HepG2 (cell line): ENCODE results near the gene COQ9. TPM values are rescaled to one million over a fixed set of nuclear protein-coding genes. Genes with fewer than 3 reads are reported as not detected.

ENCODE experiments used
- BRD4 ChIP-seq: sonication (generic); formaldehyde crosslinking; IDR thresholded peaks from 2 replicates; pipeline ENCODE4 v1.4.0; 2020; ENCODE audit warnings: missing genetic modification reagents
- EED ChIP-seq: sonication (generic); formaldehyde crosslinking; IDR thresholded peaks from 2 replicates; pipeline ENCODE4 v1.5.0; 2020; ENCODE audit warnings: mild to moderate bottlenecking, missing genetic modification reagents
- FOXO1 ChIP-seq: sonication (generic); formaldehyde crosslinking; IDR thresholded peaks from 2 replicates; pipeline ENCODE4 v1.4.0; 2020; ENCODE audit warnings: missing genetic modification reagents
- NBN ChIP-seq: fragments of 450-650 bp; conservative IDR thresholded peaks from 2 replicates; pipeline ENCODE4 v1.6.1; 2017
- NRL ChIP-seq: sonication (generic); formaldehyde crosslinking; IDR thresholded peaks from 2 replicates; pipeline ENCODE4 v1.5.0; 2020; ENCODE audit warnings: missing genetic modification reagents, mild to moderate bottlenecking, moderate library complexity, borderline replicate concordance
- PCBP1 ChIP-seq: fragments of 200-400 bp; formaldehyde crosslinking; IDR thresholded peaks from 2 replicates; pipeline ENCODE4 v1.6.1; 2017; ENCODE audit warnings: mild to moderate bottlenecking, low read depth, low read length, borderline replicate concordance
- POLR2AphosphoS2 ChIP-seq: IDR thresholded peaks from 2 replicates; pipeline ENCODE4 v1.6.1; 2011; ENCODE audit warnings: low read depth, low read length, improper control_type of control experiment
- SOX13 ChIP-seq, 3 experiments: fragments of 450-650 bp in 1 of 3; sonication (generic) in 1 of 3; formaldehyde crosslinking in 1 of 3; IDR thresholded peaks in 2 of 3; conservative IDR thresholded peaks in 1 of 3; 2 replicates each; pipeline versions ENCODE4 v1.5.0 to v1.6.1; 2016 to 2020; ENCODE audit warnings: antibody characterized with exemption in 1 of 3, mild to moderate bottlenecking in 1 of 3, missing compliant biosample characterization in 1 of 3, missing genetic modification reagents in 1 of 3, moderate library complexity in 1 of 3
- SRSF1 ChIP-seq: fragments of 200-400 bp; formaldehyde crosslinking; optimal IDR thresholded peaks from 2 replicates; pipeline ENCODE3; 2017; ENCODE audit warnings: mild to moderate bottlenecking, low read depth, low read length, moderate library complexity
- ZBTB1 ChIP-seq: sonication (generic); formaldehyde crosslinking; IDR thresholded peaks from 2 replicates; pipeline ENCODE4 v1.4.0; 2020; ENCODE audit warnings: missing genetic modification reagents, borderline replicate concordance
- ZBTB21 ChIP-seq: sonication (generic); formaldehyde crosslinking; IDR thresholded peaks from 2 replicates; pipeline ENCODE4 v1.4.0; 2020; ENCODE audit warnings: missing genetic modification reagents
- ZBTB38 ChIP-seq: sonication (generic); formaldehyde crosslinking; IDR thresholded peaks from 2 replicates; pipeline ENCODE4 v1.5.1; 2020; ENCODE audit warnings: mild to moderate bottlenecking, missing genetic modification reagents
- ZFP1 ChIP-seq: IDR thresholded peaks from 2 replicates; pipeline ENCODE4 v1.6.1; 2016
- ZNF138 ChIP-seq: sonication (generic); formaldehyde crosslinking; IDR thresholded peaks from 2 replicates; pipeline ENCODE4 v1.5.0; 2020; ENCODE audit warnings: mild to moderate bottlenecking, low read depth, missing genetic modification reagents
- ZNF234 ChIP-seq: sonication (generic); formaldehyde crosslinking; conservative IDR thresholded peaks from 2 replicates; pipeline ENCODE4 v1.5.1; 2020; ENCODE audit warnings: mild to moderate bottlenecking, missing genetic modification reagents
- ZNF598 ChIP-seq: sonication (generic); formaldehyde crosslinking; IDR thresholded peaks from 2 replicates; pipeline ENCODE4 v1.5.1; 2020; ENCODE audit warnings: mild to moderate bottlenecking, missing genetic modification reagents, borderline replicate concordance
- ZNF607 ChIP-seq: sonication (generic); formaldehyde crosslinking; IDR thresholded peaks from 2 replicates; pipeline ENCODE4 v1.5.1; 2020; ENCODE audit warnings: missing genetic modification reagents, mild to moderate bottlenecking, borderline replicate concordance
- ZNF652 ChIP-seq: IDR thresholded peaks from 2 replicates; pipeline ENCODE4 v1.6.1; 2016; ENCODE audit warnings: low read depth, borderline replicate concordance
- ZNF670 ChIP-seq: sonication (generic); formaldehyde crosslinking; IDR thresholded peaks from 2 replicates; pipeline ENCODE4 v1.8.0; 2022; ENCODE audit warnings: mild to moderate bottlenecking, missing genetic modification reagents, borderline replicate concordance
- polyA plus RNA-seq, 8 experiments: library from polyadenylated mRNA; depleted of rRNA in 3 of 8; stranded (reverse) in 7 of 8; unstranded in 1 of 8; fragments of >200 nt; fragmentation: Illumina TruSeq in 4 of 8; extraction: Trizol in 4 of 8; gene quantifications; 2 replicates each; pipeline versions ENCODE4 v1.2.1 to v1.2.3, GENCODE V29; 2011 to 2016; ENCODE audit warnings: low read depth in 4 of 8, missing spikeins in 1 of 8, mixed read lengths in 1 of 8; ENCODE audit not compliant: insufficient read depth in 1 of 8
- total RNA-seq, 5 experiments: library from RNA; depleted of rRNA; stranded (reverse); fragments of >200 nt; fragmentation: Illumina TruSeq; extraction: Trizol; gene quantifications; 2 replicates each; pipeline ENCODE4 v1.2.3, GENCODE V29; 2016; ENCODE audit warnings: low read depth in 1 of 5
- TF ChIP-seq, protein P1 (sequence below): sonication (generic); formaldehyde crosslinking; IDR thresholded peaks from 2 replicates; pipeline ENCODE4 v1.8.1; 2023; ENCODE audit warnings: missing genetic modification reagents, mild to moderate bottlenecking, borderline replicate concordance
- TF ChIP-seq, protein P2 (sequence below): sonication (generic); formaldehyde crosslinking; conservative IDR thresholded peaks from 2 replicates; pipeline ENCODE4 v1.4.0; 2020; ENCODE audit warnings: missing genetic modification reagents
- TF ChIP-seq, protein P3 (sequence below): sonication (generic); formaldehyde crosslinking; IDR thresholded peaks from 2 replicates; pipeline ENCODE4 v1.5.0; 2020; ENCODE audit warnings: missing genetic modification reagents, mild to moderate bottlenecking, borderline replicate concordance
- TF ChIP-seq, protein P4 (sequence below): sonication (generic); formaldehyde crosslinking; IDR thresholded peaks from 2 replicates; pipeline ENCODE4 v1.5.0; 2020; ENCODE audit warnings: mild to moderate bottlenecking, missing genetic modification reagents, borderline replicate concordance
- TF ChIP-seq, protein P5 (sequence below): sonication (generic); formaldehyde crosslinking; IDR thresholded peaks from 2 replicates; pipeline ENCODE4 v1.8.1; 2023; ENCODE audit warnings: mild to moderate bottlenecking, missing genetic modification reagents

The COQ9 gene
- total and polyA plus RNA-seq, 2 of the 13 experiments (the other 11 are each of a cell fraction or from before 2014, with no cell fraction given): 57.5 to 108 TPM

DNA sequence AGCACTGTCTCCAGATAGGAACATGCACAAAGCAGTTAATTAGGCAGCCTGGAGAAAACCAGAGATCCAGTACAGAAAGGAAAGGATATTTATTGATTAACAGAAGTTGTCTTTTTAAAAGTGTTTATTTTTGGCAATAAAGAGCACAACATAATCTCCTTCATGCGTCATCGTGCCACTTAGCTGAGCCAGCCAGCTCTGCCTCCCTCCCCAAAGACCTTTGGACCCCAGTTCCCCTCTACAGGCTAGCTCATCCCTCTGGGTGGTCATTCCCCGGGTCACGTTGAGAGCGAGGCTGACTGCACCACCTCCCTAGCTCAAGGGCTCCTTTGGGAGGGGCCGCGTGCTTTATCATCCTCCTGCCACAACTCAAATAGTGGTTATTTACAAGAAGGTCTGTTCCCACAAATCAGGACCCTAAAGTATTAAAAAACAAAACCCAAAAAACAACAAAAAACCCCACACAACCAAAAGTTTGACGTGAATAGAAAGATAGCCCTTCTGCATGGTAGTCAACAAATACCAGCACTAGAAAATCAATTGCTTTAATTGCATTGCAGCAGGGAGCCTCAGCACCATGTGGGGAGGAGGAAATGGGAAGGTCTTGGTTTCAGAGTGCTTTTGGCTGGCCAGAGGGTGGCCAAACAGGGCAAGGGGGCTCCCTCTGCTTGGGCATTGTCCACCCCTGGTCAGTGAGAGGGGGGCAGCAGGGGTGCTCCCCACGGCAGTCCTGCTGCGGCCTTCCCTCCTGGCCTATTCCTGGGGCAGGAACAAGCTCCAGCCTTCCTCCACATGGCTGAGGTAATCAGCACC lies 24.8 kb downstream of the COQ9 start (continued):
- TF ChIP-seq PCBP1 (no peak), ZBTB1 (CRISPR knock-in tag) (no peak), ZNF138 (CRISPR knock-in tag) (no peak), EED (no peak), BRD4 (CRISPR knock-in tag) (no peak), FOXO1 (CRISPR knock-in tag) (no peak; the same call in 1 of the 2 replicates), ZNF652 (CRISPR knock-in tag) (peak; percentile 58; the same call in 1 of the 2 replicates), ZNF598 (CRISPR knock-in tag) (peak; percentile 67), NBN (no peak), ZNF670 (CRISPR knock-in tag) (no peak), ZNF607 (CRISPR knock-in tag) (0 out of 2 replicates have a peak, but pooled peaks have one; percentile 69), ZBTB21 (CRISPR knock-in tag) (peak; percentile 75; the same call in 1 of the 2 replicates), NRL (peak; percentile 19), ZFP1 (no peak), ZBTB38 (CRISPR knock-in tag) (no peak; the same call in 1 of the 2 replicates), SOX13 (IDR thresholded peaks at IDR 0.05) (no peak), SOX13 (CRISPR knock-in tag; conservative IDR thresholded peaks at IDR 0.05 in 1 of 2, IDR thresholded peaks at IDR 0.05 in 1 of 2) (peak; percentile 58 to 59; a peak in 2 of 4 replicates), ZNF234 (CRISPR knock-in tag) (no peak), SRSF1 (no peak), POLR2AphosphoS2 (no peak; the same call in 1 of the 2 replicates)
- TF ChIP-seq, protein P1, sequence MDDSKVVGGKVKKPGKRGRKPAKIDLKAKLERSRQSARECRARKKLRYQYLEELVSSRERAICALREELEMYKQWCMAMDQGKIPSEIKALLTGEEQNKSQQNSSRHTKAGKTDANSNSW (CRISPR knock-in tag): no peak; the same call in 1 of the 2 replicates
- TF ChIP-seq, protein P2, sequence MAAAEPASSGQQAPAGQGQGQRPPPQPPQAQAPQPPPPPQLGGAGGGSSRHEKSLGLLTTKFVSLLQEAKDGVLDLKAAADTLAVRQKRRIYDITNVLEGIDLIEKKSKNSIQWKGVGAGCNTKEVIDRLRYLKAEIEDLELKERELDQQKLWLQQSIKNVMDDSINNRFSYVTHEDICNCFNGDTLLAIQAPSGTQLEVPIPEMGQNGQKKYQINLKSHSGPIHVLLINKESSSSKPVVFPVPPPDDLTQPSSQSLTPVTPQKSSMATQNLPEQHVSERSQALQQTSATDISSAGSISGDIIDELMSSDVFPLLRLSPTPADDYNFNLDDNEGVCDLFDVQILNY (CRISPR knock-in tag): no peak
- TF ChIP-seq, protein P3, sequence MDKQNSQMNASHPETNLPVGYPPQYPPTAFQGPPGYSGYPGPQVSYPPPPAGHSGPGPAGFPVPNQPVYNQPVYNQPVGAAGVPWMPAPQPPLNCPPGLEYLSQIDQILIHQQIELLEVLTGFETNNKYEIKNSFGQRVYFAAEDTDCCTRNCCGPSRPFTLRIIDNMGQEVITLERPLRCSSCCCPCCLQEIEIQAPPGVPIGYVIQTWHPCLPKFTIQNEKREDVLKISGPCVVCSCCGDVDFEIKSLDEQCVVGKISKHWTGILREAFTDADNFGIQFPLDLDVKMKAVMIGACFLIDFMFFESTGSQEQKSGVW (CRISPR knock-in tag): no peak
- TF ChIP-seq, protein P4, sequence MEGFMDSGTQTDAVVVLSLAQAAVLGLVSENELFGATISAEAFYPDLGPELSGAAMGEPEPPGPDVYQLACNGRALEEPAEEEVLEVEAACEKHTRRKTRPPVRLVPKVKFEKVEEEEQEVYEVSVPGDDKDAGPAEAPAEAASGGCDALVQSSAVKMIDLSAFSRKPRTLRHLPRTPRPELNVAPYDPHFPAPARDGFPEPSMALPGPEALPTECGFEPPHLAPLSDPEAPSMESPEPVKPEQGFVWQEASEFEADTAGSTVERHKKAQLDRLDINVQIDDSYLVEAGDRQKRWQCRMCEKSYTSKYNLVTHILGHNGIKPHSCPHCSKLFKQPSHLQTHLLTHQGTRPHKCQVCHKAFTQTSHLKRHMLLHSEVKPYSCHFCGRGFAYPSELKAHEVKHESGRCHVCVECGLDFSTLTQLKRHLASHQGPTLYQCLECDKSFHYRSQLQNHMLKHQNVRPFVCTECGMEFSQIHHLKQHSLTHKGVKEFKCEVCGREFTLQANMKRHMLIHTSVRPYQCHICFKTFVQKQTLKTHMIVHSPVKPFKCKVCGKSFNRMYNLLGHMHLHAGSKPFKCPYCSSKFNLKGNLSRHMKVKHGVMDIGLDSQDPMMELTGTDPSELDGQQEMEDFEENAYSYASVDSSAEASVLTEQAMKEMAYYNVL (CRISPR knock-in tag): no peak; the same call in none of the 2 replicates
- TF ChIP-seq, protein P5, sequence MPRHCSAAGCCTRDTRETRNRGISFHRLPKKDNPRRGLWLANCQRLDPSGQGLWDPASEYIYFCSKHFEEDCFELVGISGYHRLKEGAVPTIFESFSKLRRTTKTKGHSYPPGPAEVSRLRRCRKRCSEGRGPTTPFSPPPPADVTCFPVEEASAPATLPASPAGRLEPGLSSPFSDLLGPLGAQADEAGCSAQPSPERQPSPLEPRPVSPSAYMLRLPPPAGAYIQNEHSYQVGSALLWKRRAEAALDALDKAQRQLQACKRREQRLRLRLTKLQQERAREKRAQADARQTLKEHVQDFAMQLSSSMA (CRISPR knock-in tag): no peak
